ENCODE results near the gene RINL.

RINL gene

DNA sequence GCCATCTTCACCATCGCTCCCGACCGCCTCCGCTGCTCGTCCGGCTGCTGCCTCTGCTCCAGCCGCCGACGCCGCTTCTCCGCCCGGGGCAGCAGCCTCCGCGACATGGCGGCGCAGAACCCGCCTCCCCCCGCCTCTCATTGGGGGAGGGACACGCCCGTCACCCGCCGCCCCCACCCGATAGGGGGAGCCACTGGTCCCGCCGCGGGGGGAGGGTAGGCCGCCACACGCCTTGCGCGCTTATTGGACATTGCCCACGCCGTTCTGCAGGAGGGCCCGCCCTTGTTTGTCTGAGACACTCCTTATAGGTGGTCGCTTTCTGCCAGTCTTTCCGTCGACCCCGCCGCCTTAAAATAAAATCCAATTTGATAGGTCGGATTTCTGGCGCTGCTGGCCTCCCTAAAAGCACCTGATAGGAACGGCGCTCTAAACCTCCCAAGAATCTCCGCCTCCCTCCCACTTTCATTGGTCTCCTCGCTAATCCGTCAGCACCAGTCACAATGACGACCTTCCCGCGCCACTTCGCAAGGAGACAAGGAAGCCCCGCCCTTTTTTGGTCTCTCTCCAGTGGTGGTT lies 28.1 kb downstream of the RINL start, which contains the start of gene HNRNPL:
TSS of gene HNRNPL (minus strand) at position 127 of the 576 bp plus-strand sequence. CDS start at position 107, 20 bp downstream.
- peak; percentile 100 for DNase-seq
- H3K4me1 Mint-ChIP-seq: peaks cover 69% of the 10 kb centered on the region
- peak within 1 kb of the TSS; percentile 100 for H3K27ac Mint-ChIP-seq
- H3K27me3 Mint-ChIP-seq: no peaks in the 10 kb centered on the region
- ATAC-seq: peak; percentile 77
- H3K9me3 Mint-ChIP-seq: no peaks in the 10 kb centered on the region
- H3K4me3 Mint-ChIP-seq: peak within 1 kb of the TSS; percentile 90 to 96

GRCh38 chr19:38849147-38849859 lies 28.8 kb downstream of the RINL start:
- H3K27ac Mint-ChIP-seq: peak overlapping the region; percentile 100
- H3K4me1 Mint-ChIP-seq: peaks cover 73% of the 10 kb centered on the region
- peak overlapping the region; percentile 90 to 96 for H3K4me3 Mint-ChIP-seq
- H3K27me3 Mint-ChIP-seq: no peaks in the 10 kb centered on the region
- no peaks in the 10 kb centered on the region for H3K9me3 Mint-ChIP-seq
- DNase-seq (peak; percentile 98), ATAC-seq (peak; percentile 21)

DNA sequence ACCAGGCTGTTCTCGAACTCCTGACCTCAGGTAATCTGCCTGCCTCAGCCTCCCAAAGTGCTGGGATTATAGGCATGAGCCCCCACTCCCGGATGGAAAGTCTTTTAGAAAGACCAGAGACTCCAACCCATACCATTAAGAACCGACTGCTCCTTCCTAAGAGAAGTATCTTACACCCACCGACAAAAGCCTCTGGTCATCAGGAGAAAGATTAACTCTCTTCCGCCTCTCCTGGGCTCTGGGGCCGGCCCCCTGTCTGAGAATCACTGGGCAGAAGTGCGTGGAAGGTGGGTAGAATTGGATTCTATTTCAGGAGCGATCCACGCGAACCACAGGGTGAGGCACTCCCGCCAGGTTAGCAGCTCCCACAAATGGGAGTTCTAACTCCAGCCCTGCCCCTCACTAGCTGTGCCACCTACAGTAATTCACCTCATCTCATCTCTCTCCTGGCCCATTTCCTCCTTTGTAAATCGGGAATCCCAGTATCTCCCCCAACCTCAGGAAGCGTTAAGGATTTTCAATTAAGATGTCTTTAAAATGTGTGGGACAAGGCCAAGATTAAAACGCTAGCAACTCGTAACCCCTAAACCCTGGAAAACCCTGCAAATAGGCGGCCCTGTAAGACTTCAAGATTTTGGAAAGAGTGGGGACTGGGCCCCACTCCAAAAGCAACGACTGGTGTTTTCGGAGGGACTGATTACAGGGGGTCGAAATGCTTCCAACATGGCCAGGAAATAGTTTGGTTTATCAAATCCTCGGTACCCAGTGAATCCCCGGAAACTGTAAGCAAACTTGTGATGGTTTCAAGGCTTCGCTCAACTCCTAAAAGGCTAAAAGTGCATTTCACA lies 29.6 kb downstream of the RINL start:
- Mint-ChIP-seq H3K4me1 (peaks cover 77% of the 10 kb centered on the region), H3K4me3 (peak overlapping the region; percentile 90 to 96), H3K27me3 (no peaks in the 10 kb centered on the region), H3K27ac (peak overlapping the region; percentile 97 to 100), H3K9me3 (no peaks in the 10 kb centered on the region)
- no peak for ATAC-seq
- no peak for DNase-seq

GRCh38 chr19:38846097-38846496 lies 32.0 kb downstream of the RINL start:
- ATAC-seq (no peak), DNase-seq (no peak)
- H3K27me3 Mint-ChIP-seq: no peaks in the 10 kb centered on the region
- H3K27ac Mint-ChIP-seq: no peak overlapping the region
- H3K9me3 Mint-ChIP-seq: no peaks in the 10 kb centered on the region
- H3K4me3 Mint-ChIP-seq: peak overlapping the region; percentile 42 to 49
- peaks cover 84% of the 10 kb centered on the region for H3K4me1 Mint-ChIP-seq

- no peak for ATAC-seq
- no peaks in the 10 kb centered on the region for H3K27me3 Mint-ChIP-seq
- H3K27ac Mint-ChIP-seq: peak overlapping the region in 1 of 2 donors; percentile 57
- H3K4me1 Mint-ChIP-seq: peaks cover 86% of the 10 kb centered on the region
- no peaks in the 10 kb centered on the region for H3K9me3 Mint-ChIP-seq
- H3K4me3 Mint-ChIP-seq: peak overlapping the region; percentile 49 to 66
- no peak for DNase-seq
Observed at GRCh38 chr19:38845374-38846024, 32.6 kb downstream of the RINL start.

DNA sequence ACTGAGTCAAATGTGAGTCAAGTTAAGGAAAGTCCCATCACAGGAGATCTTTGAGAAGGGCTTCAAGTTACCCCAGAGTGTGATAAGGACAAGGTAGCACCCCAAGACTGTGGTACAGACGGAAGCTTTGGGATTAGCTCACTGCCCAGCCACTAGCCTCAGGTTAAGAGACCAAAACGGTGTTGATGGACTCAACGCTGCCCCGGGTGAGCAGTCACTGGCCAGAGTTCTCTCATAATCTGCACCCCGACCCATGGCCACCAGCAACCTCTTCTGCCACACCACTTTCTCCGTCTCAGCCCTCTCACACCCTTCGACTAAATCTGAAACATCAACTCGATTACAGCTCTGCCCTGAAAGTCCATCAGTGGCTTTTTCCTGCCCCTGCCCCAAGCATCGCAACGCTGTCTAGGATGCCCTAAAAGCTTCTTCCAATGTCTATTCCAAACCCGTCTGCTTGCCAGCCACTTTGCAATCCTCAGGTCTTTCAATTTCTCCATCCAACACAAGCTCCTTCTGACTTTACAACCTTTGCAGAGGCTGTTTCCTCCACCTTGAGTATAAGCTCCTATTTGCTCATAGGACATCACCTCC lies 33.9 kb downstream of the RINL start:
- peak overlapping the region; percentile 73 to 83 for H3K4me3 Mint-ChIP-seq
- DNase-seq (no peak), ATAC-seq (no peak)
- peak overlapping the region; percentile 80 to 95 for H3K27ac Mint-ChIP-seq
- peaks cover 99% of the 10 kb centered on the region for H3K4me1 Mint-ChIP-seq
- no peaks in the 10 kb centered on the region for H3K9me3 Mint-ChIP-seq
- H3K27me3 Mint-ChIP-seq: no peaks in the 10 kb centered on the region

DNA sequence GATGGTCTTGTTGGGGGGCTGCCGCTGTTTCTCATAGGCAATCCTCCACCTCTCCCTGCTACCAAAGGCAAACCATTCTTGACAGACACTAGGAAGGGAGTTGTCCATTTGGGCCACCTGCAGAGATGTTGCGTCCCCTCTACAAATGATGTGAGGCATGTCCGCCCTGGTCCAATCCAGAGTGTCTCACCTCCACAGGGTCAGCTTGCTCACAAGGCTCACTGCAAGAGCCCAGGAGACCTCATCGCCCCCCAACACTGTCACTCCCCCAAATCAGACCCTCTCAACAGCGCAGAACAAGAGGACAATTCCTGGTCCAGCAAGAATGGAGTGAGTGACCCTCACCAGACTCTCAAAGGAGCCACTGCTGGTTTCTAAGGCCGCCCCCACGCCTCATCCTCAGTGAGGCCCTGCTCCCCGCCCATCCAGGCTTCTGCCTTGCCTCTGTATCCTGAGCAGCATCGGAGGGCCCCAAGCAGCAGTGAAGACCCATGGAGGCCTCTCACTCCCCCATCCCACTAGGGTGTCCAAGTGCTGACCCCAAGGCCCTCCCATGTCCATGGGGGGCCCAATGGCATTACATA lies 34.8 kb downstream of the RINL start:
- Mint-ChIP-seq H3K9me3 (no peaks in the 10 kb centered on the region), H3K27me3 (no peaks in the 10 kb centered on the region), H3K4me1 (peaks cover 99% of the 10 kb centered on the region), H3K4me3 (peak overlapping the region; percentile 73 to 83), H3K27ac (peak overlapping the region; percentile 84 to 95)
- no peak for ATAC-seq
- DNase-seq: no peak

GRCh38 chr19:38842439-38843174 lies 35.5 kb downstream of the RINL start:
- no peaks in the 10 kb centered on the region for H3K9me3 Mint-ChIP-seq
- peak; percentile 86 for ATAC-seq
- H3K27me3 Mint-ChIP-seq: no peaks in the 10 kb centered on the region
- DNase-seq: peak; percentile 50 to 67
- peaks cover 93% of the 10 kb centered on the region for H3K4me1 Mint-ChIP-seq
- H3K4me3 Mint-ChIP-seq: peak overlapping the region; percentile 73 to 83
- H3K27ac Mint-ChIP-seq: peak overlapping the region; percentile 87 to 95

GRCh38 chr19:38841787-38842438 lies 36.2 kb downstream of the RINL start:
- Mint-ChIP-seq H3K9me3 (no peaks in the 10 kb centered on the region), H3K27ac (peak overlapping the region; percentile 82 to 87), H3K4me3 (peak overlapping the region; percentile 73 to 83), H3K4me1 (peaks cover 86% of the 10 kb centered on the region), H3K27me3 (no peaks in the 10 kb centered on the region)
- no peak for DNase-seq
- peak; percentile 6 for ATAC-seq

GRCh38 chr19:38841180-38841766 lies 36.8 kb downstream of the RINL start:
- ATAC-seq (no peak), DNase-seq (no peak)
- H3K27ac Mint-ChIP-seq: peak overlapping the region; percentile 38 to 79
- peaks cover 80% of the 10 kb centered on the region for H3K4me1 Mint-ChIP-seq
- H3K9me3 Mint-ChIP-seq: no peaks in the 10 kb centered on the region
- no peaks in the 10 kb centered on the region for H3K27me3 Mint-ChIP-seq
- H3K4me3 Mint-ChIP-seq: peak overlapping the region in 1 of 2 donors; percentile 83

DNA sequence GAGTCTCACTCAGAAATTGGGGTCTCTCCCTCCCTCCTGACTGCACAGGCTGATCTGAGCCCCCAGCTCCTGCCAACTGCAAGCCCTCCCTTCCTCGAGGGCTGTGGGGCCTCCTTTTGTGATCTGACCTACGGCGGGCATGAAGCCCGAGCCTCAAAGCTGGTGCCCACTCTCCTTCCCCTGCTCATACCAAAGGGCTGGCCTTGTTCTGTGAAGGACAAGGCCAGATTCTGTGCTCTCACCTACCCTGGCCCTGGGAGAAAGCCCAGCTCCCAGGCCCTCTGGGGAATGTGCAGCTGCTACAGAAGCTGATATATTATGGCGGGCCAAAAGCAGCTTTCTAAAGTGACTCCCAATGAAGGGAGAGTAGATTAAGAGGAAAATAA lies 37.5 kb downstream of the RINL start:
- Mint-ChIP-seq H3K4me1 (peaks cover 73% of the 10 kb centered on the region), H3K27me3 (no peaks in the 10 kb centered on the region), H3K4me3 (peak overlapping the region in 1 of 2 donors; percentile 50), H3K9me3 (no peaks in the 10 kb centered on the region), H3K27ac (peak overlapping the region; percentile 16 to 79)
- no peak for DNase-seq
- no peak for ATAC-seq

DNA sequence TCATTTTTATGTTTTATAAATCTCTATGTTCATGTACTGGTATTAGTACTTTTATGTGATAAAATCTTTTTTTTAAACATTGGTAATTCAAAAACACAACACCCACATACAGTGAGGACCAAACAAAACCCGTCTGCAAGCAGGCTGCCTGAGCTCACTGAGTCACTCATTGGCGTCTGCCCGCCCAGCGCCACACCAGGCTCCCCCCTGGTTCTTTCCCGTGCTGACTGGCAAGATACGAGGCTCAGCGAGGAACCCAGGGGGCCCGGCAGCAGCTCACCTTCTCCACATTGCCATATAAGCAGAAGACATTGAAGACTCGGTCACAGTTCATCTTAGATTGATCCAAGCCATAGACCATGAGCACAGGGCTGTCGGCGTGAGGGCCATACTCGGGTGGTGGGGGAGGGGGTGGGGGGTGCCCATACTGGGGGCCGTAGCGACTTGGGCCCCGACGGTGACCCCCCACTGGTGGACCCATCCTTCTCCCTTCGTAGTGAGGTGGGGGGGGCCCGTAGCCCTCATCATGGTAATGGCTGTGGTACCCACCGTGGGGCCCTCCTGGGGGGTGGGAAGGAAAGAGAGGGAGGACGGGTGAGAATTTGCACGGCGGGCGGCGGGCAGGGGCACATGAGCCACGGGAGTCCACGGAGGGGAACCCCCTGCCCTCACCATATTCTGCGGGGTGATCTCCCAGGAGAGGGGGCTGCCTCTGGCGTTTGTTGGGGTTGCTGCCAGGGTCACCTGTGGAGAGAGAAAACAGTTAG lies 38.1 kb downstream of the RINL start:
- Mint-ChIP-seq H3K27me3 (no peaks in the 10 kb centered on the region), H3K4me3 (peak overlapping the region; percentile 22 to 78), H3K9me3 (no peaks in the 10 kb centered on the region), H3K27ac (peak overlapping the region; percentile 89 to 97), H3K4me1 (peaks cover 67% of the 10 kb centered on the region)
- DNase-seq: no peak
- ATAC-seq: no peak

Measured in stimulated activated naive CD8-positive, alpha-beta T cell treated with anti-CD3 and anti-CD28 coated beads, Interleukin-15, amount 100 ng/mL, for 72 hours (primary cell).